Measurements from ENCODE around the gene IQCK. TPM values are rescaled to one million over a fixed set of nuclear protein-coding genes. Genes with fewer than 3 reads are reported as not detected.

Gene IQCK
- total RNA-seq, 2 donors from 2014 or later: 13.1 to 13.2 TPM

- TF ChIP-seq, protein P1, sequence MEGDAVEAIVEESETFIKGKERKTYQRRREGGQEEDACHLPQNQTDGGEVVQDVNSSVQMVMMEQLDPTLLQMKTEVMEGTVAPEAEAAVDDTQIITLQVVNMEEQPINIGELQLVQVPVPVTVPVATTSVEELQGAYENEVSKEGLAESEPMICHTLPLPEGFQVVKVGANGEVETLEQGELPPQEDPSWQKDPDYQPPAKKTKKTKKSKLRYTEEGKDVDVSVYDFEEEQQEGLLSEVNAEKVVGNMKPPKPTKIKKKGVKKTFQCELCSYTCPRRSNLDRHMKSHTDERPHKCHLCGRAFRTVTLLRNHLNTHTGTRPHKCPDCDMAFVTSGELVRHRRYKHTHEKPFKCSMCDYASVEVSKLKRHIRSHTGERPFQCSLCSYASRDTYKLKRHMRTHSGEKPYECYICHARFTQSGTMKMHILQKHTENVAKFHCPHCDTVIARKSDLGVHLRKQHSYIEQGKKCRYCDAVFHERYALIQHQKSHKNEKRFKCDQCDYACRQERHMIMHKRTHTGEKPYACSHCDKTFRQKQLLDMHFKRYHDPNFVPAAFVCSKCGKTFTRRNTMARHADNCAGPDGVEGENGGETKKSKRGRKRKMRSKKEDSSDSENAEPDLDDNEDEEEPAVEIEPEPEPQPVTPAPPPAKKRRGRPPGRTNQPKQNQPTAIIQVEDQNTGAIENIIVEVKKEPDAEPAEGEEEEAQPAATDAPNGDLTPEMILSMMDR (IDR thresholded peaks at IDR 0.05): no peak
- H3K36me3 ChIP-seq: peaks cover 5% of the 10 kb centered on the region
- intact Hi-C loops (cut with DNase I): no loop called here
- H3K4me1 ChIP-seq: no peaks in the 10 kb centered on the region
- no peak overlapping the region for H3K9ac ChIP-seq (ENCODE audit: low read depth in 2 of 2, low read length in 2 of 2)
- no peak for DNase-seq
- H3K27me3 ChIP-seq: no peaks in the 10 kb centered on the region
- H3K9me3 ChIP-seq: no peaks in the 10 kb centered on the region
- H3K4me3 ChIP-seq: no peak overlapping the region
- no peak overlapping the region for H3K27ac ChIP-seq
Measured at GRCh38 chr16:19710191-19710908, 7.7 kb upstream of the IQCK start.

DNA sequence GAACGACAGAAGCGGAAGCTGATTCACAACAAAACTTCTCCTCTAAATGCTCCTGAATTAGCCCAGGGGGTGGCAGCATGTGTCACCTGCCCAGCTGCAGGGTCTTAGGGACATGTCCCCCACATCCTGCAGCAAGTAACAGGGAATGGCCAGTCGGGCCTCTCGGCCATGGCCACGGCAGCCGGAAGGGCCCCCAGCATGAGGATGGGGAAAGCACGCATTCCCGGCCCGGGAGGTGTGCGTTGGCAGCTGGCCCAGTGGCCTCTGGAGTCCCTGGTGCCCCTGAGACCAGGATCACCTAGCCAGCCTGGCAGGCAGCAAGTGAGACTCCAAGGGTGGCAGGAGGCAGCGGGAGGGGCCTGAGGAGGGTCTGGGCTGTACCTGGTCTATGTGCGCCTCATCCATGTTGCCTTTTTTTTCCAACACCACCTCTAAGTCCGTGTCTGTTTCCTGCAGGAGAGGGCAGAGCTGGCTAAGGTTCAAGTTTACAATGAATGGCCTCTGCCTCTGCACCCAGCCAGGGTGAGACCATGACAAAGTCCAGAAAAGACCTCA, 7.0 kb upstream of the IQCK start:
- Histone ChIP-seq H3K27me3 (no peaks in the 10 kb centered on the region), H3K27ac (no peak overlapping the region), H3K9me3 (no peaks in the 10 kb centered on the region), H3K36me3 (peaks cover 4% of the 10 kb centered on the region), H3K9ac (ENCODE audit: low read depth in 2 of 2, low read length in 2 of 2) (no peak overlapping the region), H3K4me3 (no peak overlapping the region), H3K4me1 (peaks cover 3% of the 10 kb centered on the region)
- TF ChIP-seq, protein P1 (IDR thresholded peaks at IDR 0.05): no peak
- DNase-seq: no peak
- intact Hi-C loops (cut with DNase I): no loop called here

GRCh38 chr16:19711643-19712042, 6.4 kb upstream of the IQCK start:
- no peaks in the 10 kb centered on the region for H3K9me3 ChIP-seq
- TF ChIP-seq, protein P1 (IDR thresholded peaks at IDR 0.05): no peak
- no peak overlapping the region for H3K9ac ChIP-seq (ENCODE audit: low read depth in 2 of 2, low read length in 2 of 2)
- H3K4me1 ChIP-seq: peaks cover 3% of the 10 kb centered on the region
- H3K27ac ChIP-seq: no peak overlapping the region
- H3K36me3 ChIP-seq: peaks cover 4% of the 10 kb centered on the region
- H3K27me3 ChIP-seq: no peaks in the 10 kb centered on the region
- H3K4me3 ChIP-seq: no peak overlapping the region
- DNase-seq: no peak
- intact Hi-C loops (cut with DNase I): no loop called here

GRCh38 chr16:19712418-19713058, 5.5 kb upstream of the IQCK start:
- H3K9me3 ChIP-seq: no peaks in the 10 kb centered on the region
- DNase-seq: no peak
- no peaks in the 10 kb centered on the region for H3K27me3 ChIP-seq
- intact Hi-C loops (cut with DNase I): no loop called here
- no peak overlapping the region for H3K4me3 ChIP-seq
- TF ChIP-seq, protein P1 (IDR thresholded peaks at IDR 0.05): no peak
- no peak overlapping the region for H3K9ac ChIP-seq (ENCODE audit: low read depth in 2 of 2, low read length in 2 of 2)
- H3K36me3 ChIP-seq: peaks cover 4% of the 10 kb centered on the region
- H3K4me1 ChIP-seq: peaks cover 3% of the 10 kb centered on the region
- no peak overlapping the region for H3K27ac ChIP-seq

- Histone ChIP-seq H3K27me3 (no peaks in the 10 kb centered on the region), H3K4me3 (no peak overlapping the region), H3K27ac (no peak overlapping the region), H3K9me3 (no peaks in the 10 kb centered on the region), H3K4me1 (peaks cover 4% of the 10 kb centered on the region), H3K36me3 (peaks cover 4% of the 10 kb centered on the region), H3K9ac (ENCODE audit: low read depth in 2 of 2, low read length in 2 of 2) (no peak overlapping the region)
- intact Hi-C loops (cut with DNase I): no loop called here
- DNase-seq: no peak
- TF ChIP-seq, protein P1 (IDR thresholded peaks at IDR 0.05): no peak
Measured at GRCh38 chr16:19713697-19714096, 4.4 kb upstream of the IQCK start.
